T47D (cell line): ENCODE results near the gene IVNS1ABP.

Experiments used
- DNase-seq, 2 experiments: peaks; one replicate each; pipeline versions ENCODE4 v3.0.0 to v3.0.0-alpha.2; 2011 to 2012; ENCODE audit warnings: low read depth in 1 of 2, low spot score in 1 of 2
- JUND ChIP-seq: IDR thresholded peaks from 2 replicates; pipeline ENCODE4 v1.6.1; 2012; ENCODE audit warnings: low read depth
- in situ Hi-C: cut with HindIII; loops from 2 replicates; pipeline ENCODE4 v1.10.0; 2016; ENCODE audit warnings: low sequenced_read_pairs, low pct_unique_long_range_greater_than_20kb

IVNS1ABP gene

GRCh38 chr1:185319139-185319475 is 2.1 kb upstream of the IVNS1ABP start:
- in situ Hi-C loops: no loop called here
- TF ChIP-seq JUND: no peak
- no peak for DNase-seq

- in situ Hi-C loops: no loop called here
- TF ChIP-seq JUND: no peak
- DNase-seq: no peak
Observed at GRCh38 chr1:185318431-185319138, 1.5 kb upstream of the IVNS1ABP start.

- in situ Hi-C loops: no loop called here
- DNase-seq: peak; percentile 49 to 79
- no peak for TF ChIP-seq JUND
Observed at GRCh38 chr1:185317886-185318310, 855 bp upstream of the IVNS1ABP start.

- in situ Hi-C loops: no loop called here
- peak; percentile 79 to 93 for DNase-seq
- no peak for TF ChIP-seq JUND
Observed at GRCh38 chr1:185316163-185317033, 645 bp downstream of the IVNS1ABP start.

- no peak for TF ChIP-seq JUND
- in situ Hi-C loops: no loop called here
- DNase-seq: no peak
Observed at GRCh38 chr1:185315445-185316071, 1.5 kb downstream of the IVNS1ABP start.

- no peak for DNase-seq
- in situ Hi-C loops: no loop called here
- TF ChIP-seq JUND: no peak
Observed at GRCh38 chr1:185314411-185314810, 2.6 kb downstream of the IVNS1ABP start.

GRCh38 chr1:185312361-185313138 is 4.5 kb downstream of the IVNS1ABP start:
- no peak for DNase-seq
- TF ChIP-seq JUND: no peak
- in situ Hi-C loops: no loop called here

GRCh38 chr1:185311589-185312225 is 5.3 kb downstream of the IVNS1ABP start:
- no peak for DNase-seq
- no peak for TF ChIP-seq JUND
- in situ Hi-C loops: no loop called here

- no peak for TF ChIP-seq JUND
- in situ Hi-C loops: no loop called here
- DNase-seq: no peak
Observed at GRCh38 chr1:185309566-185309965, 7.5 kb downstream of the IVNS1ABP start.

GRCh38 chr1:185308126-185308525 is 8.9 kb downstream of the IVNS1ABP start:
- in situ Hi-C loops: no loop called here
- no peak for TF ChIP-seq JUND
- DNase-seq: no peak

GRCh38 chr1:185305419-185305818 is 11.6 kb downstream of the IVNS1ABP start:
- no peak for DNase-seq
- in situ Hi-C loops: no loop called here
- TF ChIP-seq JUND: no peak

- no peak for TF ChIP-seq JUND
- DNase-seq: no peak
Observed at GRCh38 chr1:185300152-185300551, 16.9 kb downstream of the IVNS1ABP start.

More at GRCh38 chr1:185300152-185300551, 16.9 kb downstream of the IVNS1ABP start:
- in situ Hi-C loops: no loop called here
